ENCODE measurements around the gene CLMP.

DNA sequence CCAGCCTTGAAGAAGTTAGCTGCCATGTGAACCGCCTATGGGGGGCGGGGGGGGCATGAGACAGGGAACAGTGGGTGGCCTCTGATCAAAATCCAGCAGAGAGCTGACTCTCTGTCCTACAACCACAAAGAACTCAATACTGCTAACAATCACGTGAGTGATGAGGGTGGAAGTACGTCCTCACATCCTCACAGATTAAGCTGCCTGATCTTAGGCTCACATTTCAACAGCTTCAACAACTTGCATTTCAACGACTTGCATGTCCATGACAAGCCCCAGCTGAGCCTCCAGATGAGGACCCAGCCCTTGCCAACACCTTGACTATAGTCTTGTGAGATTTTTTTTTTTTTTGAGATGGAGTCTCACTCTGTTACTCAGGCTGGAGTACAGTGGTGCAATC is 51.6 kb downstream of the CLMP start:
- TF ChIP-seq EZH2 (IDR thresholded peaks at IDR 0.05; ENCODE audit: borderline replicate concordance, low read depth, low read length, severe bottlenecking) (no peak), MYC (IDR thresholded peaks at IDR 0.05; ENCODE audit: low read depth, low read length) (no peak), POLR2AphosphoS5 (IDR thresholded peaks at IDR 0.05; ENCODE audit: insufficient read depth, low read depth, low read length) (no peak)
- TF ChIP-seq, protein P1, sequence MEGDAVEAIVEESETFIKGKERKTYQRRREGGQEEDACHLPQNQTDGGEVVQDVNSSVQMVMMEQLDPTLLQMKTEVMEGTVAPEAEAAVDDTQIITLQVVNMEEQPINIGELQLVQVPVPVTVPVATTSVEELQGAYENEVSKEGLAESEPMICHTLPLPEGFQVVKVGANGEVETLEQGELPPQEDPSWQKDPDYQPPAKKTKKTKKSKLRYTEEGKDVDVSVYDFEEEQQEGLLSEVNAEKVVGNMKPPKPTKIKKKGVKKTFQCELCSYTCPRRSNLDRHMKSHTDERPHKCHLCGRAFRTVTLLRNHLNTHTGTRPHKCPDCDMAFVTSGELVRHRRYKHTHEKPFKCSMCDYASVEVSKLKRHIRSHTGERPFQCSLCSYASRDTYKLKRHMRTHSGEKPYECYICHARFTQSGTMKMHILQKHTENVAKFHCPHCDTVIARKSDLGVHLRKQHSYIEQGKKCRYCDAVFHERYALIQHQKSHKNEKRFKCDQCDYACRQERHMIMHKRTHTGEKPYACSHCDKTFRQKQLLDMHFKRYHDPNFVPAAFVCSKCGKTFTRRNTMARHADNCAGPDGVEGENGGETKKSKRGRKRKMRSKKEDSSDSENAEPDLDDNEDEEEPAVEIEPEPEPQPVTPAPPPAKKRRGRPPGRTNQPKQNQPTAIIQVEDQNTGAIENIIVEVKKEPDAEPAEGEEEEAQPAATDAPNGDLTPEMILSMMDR (IDR thresholded peaks at IDR 0.05; ENCODE audit: extremely low read depth in 1 of 2, insufficient read depth in 1 of 2, low read depth in 1 of 2, low read length in 2 of 2): no peak
